ENCODE measurements around the gene CCDC120.
A peak's percentile ranks its signal among the peaks of the same experiment; 100 is the strongest.

The CCDC120 gene

DNA sequence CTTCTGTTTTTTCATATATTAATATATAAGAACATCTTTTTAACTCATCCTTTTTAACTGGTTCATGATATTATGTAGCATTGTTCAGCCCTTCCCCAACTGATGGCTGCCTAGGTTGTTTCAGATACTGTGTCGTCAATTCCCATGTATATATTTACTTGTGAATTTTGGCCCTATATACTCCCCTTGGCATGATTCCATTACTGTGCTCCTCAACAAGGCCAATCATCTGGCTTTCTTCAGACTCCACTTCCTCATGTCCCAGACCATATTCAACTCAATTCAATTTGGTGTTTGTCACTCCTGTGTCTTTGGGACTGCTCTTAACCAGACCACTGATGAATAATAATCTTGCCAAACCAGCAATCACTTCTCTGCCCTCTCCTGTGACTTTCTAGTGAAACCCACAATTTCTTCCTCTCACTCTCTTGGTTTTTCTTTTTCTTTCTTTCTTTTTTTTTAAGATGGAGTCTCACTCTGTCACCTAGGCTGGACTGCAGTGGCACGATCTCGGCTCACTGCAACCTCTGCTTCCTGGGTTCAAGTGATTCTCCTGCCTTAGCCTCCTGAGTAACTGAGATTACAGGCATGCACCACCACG is 23.6 kb downstream of the CCDC120 start:
- Histone ChIP-seq H3K9me3 (no peaks in the 10 kb centered on the region), H3K4me3 (ENCODE audit: low read depth, low read length) (no peak overlapping the region), H3K4me1 (no peaks in the 10 kb centered on the region), H3K36me3 (no peaks in the 10 kb centered on the region), H3K27me3 (no peaks in the 10 kb centered on the region)
- DNase-seq: no peak
- no peak for TF ChIP-seq CTCF (IDR thresholded peaks at IDR 0.05; ENCODE audit: low read depth, low read length)

DNA sequence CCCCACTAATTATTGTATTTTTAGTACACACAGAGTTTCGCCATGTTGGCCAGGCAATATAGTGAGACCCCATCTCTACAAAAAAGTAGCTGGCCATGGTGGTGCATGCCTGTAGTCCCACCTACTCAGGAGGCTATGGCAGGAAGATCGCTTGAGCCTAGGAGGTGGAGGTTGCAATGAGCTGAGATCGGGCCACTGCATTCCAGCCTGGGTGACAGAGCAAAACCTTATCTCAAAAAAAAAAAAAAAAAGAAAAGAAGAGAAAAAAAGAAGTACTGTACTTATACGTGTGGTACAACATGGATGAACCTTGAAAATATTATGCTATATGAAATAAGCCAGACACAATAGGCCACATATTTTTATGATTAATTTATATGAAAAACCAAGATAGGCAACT is 30.8 kb downstream of the CCDC120 start:
- no peak for TF ChIP-seq CTCF (IDR thresholded peaks at IDR 0.05; ENCODE audit: low read depth, low read length)
- DNase-seq: no peak
- Histone ChIP-seq H3K36me3 (no peaks in the 10 kb centered on the region), H3K4me3 (ENCODE audit: low read depth, low read length) (no peak overlapping the region), H3K27me3 (no peaks in the 10 kb centered on the region), H3K4me1 (no peaks in the 10 kb centered on the region), H3K9me3 (no peaks in the 10 kb centered on the region)

- DNase-seq: no peak
- H3K4me3 ChIP-seq (ENCODE audit: low read depth, low read length): no peak overlapping the region
- no peaks in the 10 kb centered on the region for H3K9me3 ChIP-seq
- no peaks in the 10 kb centered on the region for H3K4me1 ChIP-seq
- no peaks in the 10 kb centered on the region for H3K27me3 ChIP-seq
- H3K36me3 ChIP-seq: no peaks in the 10 kb centered on the region
- TF ChIP-seq CTCF (IDR thresholded peaks at IDR 0.05; ENCODE audit: low read depth, low read length): no peak
These were observed 37.6 kb downstream of the CCDC120 start for GRCh38 chrX:49096419-49096818.

- no peaks in the 10 kb centered on the region for H3K27me3 ChIP-seq
- H3K9me3 ChIP-seq: no peaks in the 10 kb centered on the region
- peak overlapping the region; percentile 75 for H3K4me3 ChIP-seq (ENCODE audit: low read depth, low read length)
- no peaks in the 10 kb centered on the region for H3K36me3 ChIP-seq
- peak; percentile 91 for DNase-seq
- no peak for TF ChIP-seq CTCF (IDR thresholded peaks at IDR 0.05; ENCODE audit: low read depth, low read length)
- H3K4me1 ChIP-seq: no peaks in the 10 kb centered on the region
These were observed 42.2 kb downstream of the CCDC120 start for GRCh38 chrX:49100704-49101628.

DNA sequence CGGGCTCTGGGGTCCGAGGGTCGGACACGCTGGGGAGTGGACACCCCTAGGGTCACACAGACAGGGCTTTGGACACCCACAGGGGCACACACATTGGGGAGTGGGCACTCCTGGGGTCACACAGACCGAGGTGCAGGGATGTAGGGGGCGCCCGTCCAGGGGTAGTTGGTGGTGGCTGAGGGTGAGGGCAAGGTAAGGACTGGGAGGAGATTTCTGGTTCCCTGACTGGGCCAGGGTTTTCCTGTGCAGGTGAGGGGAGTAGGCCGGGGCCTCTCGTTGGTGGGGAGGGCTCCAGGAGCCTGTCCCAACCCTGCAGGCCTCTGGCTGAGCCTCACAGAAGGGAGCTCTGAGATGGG is 42.8 kb downstream of the CCDC120 start:
- no peak for DNase-seq
- Histone ChIP-seq H3K36me3 (no peaks in the 10 kb centered on the region), H3K4me1 (no peaks in the 10 kb centered on the region), H3K27me3 (no peaks in the 10 kb centered on the region), H3K4me3 (ENCODE audit: low read depth, low read length) (peak overlapping the region; percentile 75), H3K9me3 (no peaks in the 10 kb centered on the region)
- TF ChIP-seq CTCF (IDR thresholded peaks at IDR 0.05; ENCODE audit: low read depth, low read length): peak; percentile 24

DNA sequence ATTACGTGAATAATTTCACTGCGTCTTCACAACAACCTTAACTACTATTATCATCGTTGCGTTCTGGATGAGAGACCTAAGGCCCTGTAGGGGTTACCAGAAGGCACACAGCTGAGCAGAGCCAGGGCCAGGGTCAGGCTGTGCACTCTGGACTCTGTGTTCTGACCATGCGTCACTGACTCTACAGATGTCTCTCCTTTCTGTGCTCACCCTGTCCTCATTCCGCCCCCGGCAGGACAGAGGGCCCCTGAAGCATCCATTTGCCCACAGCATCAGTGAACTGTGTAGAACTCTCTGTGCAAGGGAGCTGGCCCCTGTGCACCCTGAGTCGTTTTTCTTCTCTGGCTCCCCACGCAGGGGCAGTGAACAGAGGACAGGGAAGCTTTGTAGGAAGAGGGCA is 43.4 kb downstream of the CCDC120 start:
- H3K27me3 ChIP-seq: no peaks in the 10 kb centered on the region
- no peaks in the 10 kb centered on the region for H3K36me3 ChIP-seq
- H3K4me1 ChIP-seq: no peaks in the 10 kb centered on the region
- H3K9me3 ChIP-seq: no peaks in the 10 kb centered on the region
- no peak for TF ChIP-seq CTCF (IDR thresholded peaks at IDR 0.05; ENCODE audit: low read depth, low read length)
- no peak for DNase-seq
- no peak overlapping the region for H3K4me3 ChIP-seq (ENCODE audit: low read depth, low read length)

Measured in BE2C (cell line).